ENCODE results near the gene CHCHD3.
"Not testable (repeated sequence)": the region's sequence is repeated elsewhere in the genome, so short reads cannot be mapped to it uniquely, and the experiment has no call there.

The CHCHD3 gene

GRCh38 chr7:133001727-133002126, 80.2 kb downstream of the CHCHD3 start:
- DNase-seq (ENCODE audit: low read depth): no peak

DNA sequence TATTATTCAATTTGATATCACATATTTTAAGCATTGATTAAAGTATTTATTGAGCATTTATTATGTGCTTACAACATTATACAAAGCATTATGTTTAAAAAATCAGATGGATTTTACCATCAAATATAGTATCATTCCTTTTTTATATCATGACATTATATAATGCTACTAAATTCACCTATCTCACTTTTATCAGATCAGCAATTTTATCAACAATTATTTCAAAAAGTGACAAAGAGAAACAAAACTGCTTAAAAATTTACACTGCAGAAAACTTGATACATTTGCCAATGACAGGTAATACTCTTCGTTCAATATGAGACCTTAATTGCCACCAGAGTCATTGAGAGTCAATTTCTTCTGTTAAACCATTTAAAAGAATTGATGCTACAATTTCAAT, 82.0 kb downstream of the CHCHD3 start:
- DNase-seq (ENCODE audit: low read depth): no peak

DNA sequence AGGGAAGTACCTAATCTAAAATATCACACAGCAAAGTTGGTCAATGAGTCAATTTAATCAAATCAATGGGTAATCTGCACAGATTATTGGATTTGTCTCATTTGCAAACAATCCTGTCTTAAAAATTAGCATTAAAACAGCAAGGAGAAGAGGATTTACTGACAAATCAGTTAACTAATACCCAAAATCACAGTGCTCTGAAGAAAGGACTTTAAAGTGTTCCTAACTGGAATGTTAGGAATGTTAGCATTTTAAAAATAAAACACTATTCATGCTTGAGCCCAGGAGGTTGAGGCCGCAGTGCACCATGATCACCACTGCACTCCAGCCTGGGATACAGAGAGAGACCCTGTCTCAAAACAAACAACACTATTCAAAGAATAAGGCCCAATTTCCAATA, 83.1 kb downstream of the CHCHD3 start:
- no peak for DNase-seq (ENCODE audit: low read depth)

DNA sequence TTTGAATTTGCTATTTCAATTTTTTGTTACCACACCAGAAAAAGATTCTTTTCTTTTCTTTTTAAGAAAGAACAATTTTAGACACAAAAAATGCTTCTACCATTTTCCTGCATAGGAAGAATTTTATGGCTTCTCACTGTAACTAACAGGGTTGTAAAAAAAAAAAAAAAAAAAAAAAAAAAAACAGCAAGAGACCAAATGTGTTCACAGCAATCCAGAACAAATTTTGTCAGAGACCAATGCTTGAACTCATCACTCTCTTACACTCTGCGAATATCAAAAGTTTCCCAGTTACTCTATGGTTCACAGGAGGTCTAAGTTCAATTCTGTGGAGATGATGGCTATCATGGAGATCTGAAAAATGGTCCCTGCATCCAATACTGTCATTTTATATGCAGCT, 84.4 kb downstream of the CHCHD3 start:
- DNase-seq (ENCODE audit: low read depth): no peak

GRCh38 chr7:132996581-132997242, 85.2 kb downstream of the CHCHD3 start:
- no peak for DNase-seq (ENCODE audit: low read depth)

DNA sequence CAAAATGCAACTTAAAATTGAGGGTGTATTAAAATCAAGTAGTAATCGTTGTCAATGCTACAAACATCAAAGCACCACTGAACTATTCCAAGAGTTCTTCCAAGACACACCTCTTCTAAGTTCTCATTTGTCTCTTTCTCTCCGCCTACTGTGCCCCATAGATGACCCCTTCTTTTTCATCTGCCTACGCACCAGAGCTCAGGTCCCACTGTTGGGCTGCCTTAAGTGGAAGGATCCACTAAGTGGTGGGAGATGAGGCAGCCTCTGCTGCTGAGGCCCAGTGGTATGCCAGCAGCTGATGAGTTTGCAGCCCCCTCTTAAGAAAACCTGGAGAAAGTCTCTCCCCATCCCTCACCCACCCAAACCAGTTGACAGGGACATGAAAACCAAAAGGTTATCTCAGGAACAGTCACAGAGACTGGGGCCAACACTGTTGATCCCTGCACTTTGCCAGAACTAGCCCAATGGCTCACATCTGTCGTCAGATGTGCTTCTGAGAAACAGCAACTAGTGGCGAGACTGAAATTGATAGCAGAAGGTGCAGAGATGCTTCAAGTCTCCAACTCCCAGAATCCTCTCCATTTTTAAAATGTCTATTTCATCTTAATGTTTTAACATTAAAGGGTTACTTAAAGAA, 88.4 kb downstream of the CHCHD3 start:
- no peak for DNase-seq (ENCODE audit: low read depth)

DNA sequence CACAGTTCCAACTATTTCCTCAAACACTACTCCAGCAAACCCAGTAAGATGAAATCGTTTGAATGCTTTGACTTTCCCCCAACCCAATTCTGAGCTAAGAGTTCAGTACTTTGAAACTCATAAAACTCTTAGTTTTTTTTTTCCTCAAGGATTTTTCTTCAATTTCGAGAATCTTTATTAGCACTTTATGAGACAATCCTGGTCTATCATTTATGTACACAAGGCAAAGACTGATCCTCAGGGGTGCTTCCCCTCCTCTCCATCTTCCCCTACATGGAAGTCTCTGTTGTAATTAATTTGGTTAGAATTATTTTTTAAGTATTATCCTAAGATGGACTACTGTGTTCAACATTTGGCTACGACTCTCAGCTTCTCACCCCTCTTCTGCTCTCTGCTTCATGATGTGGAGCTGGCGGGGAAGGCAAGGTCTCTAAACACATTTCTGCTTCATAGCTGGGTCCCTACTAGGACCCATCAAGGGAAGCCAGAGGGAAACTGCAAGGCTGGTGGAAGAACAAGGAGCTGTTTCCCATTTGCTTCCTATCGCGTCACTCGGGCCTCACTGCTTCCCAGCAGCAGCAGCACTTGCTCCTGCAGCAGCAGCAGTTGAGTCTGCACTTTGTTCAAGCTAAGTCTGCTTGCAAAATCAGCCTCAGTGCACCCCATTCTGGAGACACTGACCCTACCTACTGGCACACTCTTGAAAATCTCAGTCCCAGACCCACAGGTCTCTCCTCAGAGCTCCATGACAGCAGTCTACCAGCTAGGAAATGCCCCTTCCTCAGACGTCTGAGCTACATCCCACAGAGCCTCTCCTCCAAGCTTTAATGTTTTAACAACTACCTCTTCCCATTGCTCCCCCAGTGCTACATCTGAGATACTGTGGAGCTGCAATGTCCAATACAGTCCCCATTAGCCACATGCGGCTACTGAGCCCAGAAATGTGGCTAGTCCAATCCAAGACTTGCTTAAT, 90.0 kb downstream of the CHCHD3 start:
- DNase-seq (ENCODE audit: low read depth): no peak

DNA sequence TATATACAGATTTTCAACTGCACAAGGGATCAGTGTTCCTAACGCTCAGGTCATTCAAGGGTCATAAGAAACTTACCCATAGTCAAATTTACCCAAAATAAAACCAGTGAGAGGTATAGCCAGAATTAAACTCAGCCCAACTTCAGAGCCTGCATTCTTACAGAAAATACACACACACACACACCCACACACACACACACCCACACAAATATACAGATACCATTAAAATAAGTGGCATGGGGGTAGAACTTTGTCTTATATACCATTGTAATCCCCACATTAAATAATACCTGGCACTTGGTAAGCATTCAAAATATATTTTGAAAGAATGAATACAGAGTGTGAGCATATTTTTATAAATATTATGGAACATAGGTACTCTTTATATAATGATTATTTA, 93.8 kb downstream of the CHCHD3 start:
- no peak for DNase-seq (ENCODE audit: low read depth)

GRCh38 chr7:132980402-132980801, 101.5 kb downstream of the CHCHD3 start:
- DNase-seq (ENCODE audit: low read depth): no peak

DNA sequence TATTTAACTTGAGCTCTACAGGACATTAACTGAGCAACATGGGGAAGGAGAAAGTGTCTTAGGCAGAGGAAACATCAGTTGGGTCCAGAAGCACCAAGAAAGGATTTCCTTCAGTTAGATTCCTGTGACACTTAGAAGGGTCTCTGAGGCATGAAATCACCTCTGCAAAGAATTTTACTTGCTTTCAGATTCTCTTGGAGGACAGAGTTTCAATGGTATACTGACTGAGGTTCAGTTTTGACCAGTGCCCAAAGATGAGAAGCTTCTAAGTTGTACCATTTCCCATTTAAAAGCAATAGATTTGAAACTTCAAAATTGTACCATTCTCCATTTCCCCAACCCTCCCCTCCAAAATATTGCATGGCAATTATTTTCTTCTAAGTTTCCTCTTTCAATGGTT, 102.4 kb downstream of the CHCHD3 start:
- DNase-seq (ENCODE audit: low read depth): no peak

GRCh38 chr7:132977234-132977633, 104.7 kb downstream of the CHCHD3 start:
- no peak for DNase-seq (ENCODE audit: low read depth)

GRCh38 chr7:132972745-132973144, 109.1 kb downstream of the CHCHD3 start:
- no peak for DNase-seq (ENCODE audit: low read depth)

GRCh38 chr7:132970257-132970656, 111.6 kb downstream of the CHCHD3 start:
- DNase-seq (ENCODE audit: low read depth): no peak

DNA sequence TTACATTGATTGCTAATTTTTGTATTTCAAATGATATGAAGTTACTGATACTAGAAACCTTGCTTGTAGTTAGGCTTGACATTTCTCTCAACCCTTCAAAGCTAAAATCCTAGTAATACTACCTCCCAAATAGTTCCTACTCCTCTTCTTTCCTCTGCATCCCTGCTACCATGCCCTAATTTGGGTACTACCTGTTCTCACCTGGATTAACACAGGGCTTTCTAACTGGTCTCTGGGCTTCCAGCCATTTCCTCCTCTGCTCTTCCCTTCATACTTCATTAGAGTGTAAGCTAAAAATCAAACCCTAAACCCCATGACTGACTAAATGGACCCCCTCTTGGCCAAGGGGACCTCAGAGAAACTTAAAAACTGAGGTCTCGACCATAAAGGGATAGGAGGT, 112.4 kb downstream of the CHCHD3 start:
- no peak for DNase-seq (ENCODE audit: low read depth)

DNA sequence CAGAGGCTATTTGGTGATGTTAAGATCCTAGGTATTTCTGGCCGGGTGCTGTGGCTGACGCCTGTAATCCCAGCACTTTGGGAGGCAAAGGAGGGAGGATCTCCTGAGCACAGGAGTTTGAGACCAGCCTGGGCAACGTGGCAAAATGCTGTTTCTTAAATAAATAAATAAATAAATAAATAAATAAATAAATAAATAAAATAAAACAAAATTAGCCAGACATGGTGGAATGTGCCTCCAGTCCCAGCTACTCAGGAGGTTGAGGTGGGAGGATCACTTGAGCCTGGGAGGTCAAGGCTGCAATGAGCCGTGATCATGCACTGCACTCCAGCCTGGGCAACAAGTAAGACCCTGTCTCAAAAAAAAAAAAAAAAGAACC, 114.4 kb downstream of the CHCHD3 start:
- DNase-seq (ENCODE audit: low read depth): not testable (repeated sequence)

DNA sequence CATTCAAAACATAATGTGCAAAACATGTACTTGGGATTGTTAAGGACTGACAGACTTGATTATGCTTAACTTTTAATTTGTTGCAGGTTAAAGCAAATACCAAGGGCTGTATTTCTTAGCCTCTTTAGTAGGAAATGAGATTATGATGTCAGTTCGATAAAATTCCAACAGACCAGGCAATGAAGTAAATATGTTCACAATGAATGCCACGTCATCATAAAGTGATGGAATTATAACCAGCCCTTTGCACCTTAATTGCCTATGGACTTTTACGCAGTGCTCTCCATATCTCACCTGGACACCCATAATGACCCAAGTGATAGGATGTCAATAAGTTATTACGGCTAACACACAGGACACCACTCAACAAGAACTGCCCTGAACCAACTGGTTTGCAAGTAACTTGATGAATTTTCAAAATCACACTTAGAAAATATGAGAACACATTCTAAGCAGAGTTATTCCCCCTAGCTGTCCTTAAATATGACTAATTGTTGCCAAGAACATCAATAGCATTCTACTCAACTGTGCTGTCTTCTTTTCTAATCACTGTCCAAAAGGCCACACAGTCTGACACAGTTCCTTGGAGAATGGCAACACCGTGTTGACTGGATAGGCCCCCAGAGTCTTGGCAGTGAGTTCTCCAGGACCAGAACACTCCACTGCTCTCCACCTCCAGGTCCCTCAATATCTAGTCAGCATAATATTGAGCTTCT, 115.0 kb downstream of the CHCHD3 start:
- no peak for DNase-seq (ENCODE audit: low read depth)

DNA sequence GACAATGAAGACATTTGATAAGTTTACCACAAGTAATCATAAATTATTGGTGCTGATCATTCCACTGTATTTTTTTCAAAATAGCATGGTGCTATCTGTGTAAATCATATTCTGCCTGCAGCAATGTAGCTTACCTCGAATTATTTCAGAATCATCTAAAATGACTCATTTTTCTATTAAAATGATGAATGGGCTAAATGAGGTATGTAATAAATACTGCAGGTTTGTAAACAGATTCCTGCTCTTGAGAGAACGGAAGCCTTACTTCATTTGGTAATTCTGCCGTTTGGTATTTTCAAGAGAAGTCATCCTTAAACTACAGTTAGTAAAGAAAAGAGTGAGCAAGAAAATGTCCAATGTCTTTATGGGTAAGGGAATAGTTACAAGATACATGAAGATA, 115.9 kb downstream of the CHCHD3 start:
- no peak for DNase-seq (ENCODE audit: low read depth)

DNA sequence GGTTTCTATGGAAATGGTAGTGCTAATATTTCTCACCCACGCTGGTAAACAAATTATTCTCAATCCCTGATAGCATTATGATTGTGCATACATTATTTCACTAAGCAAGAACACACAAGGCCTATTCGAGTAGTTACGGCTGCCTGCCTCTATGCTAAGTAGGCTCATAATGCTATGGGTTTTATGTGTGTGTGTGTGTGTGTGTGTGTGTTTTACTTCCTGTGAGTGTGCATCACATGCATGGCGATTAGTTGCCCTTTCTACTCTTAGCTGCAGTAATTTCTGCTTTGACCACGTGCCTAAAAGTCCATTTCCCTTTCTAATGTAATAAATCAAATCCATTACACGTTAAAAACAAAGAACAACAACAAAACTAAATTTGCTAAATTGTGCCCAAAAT, 117.0 kb downstream of the CHCHD3 start:
- no peak for DNase-seq (ENCODE audit: low read depth)

DNA sequence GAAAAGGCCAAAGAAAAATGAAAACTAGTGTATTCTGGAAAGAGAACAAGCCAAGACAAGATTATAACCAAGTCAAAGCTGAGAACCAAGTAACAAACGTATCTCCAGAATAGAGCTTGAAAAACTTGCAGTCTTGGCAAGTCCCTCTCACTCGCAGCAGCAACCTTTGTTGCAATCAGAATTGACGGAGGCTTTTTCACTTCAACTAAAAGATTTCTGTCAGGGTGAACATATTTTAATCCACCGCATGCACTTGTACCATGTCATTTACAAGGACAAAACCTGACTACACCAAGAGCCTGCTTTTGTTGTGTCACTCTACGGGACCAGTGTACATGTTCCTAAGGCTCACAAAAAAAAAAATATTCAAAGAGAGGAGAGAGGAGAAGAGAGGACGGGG, 122.0 kb downstream of the CHCHD3 start:
- DNase-seq (ENCODE audit: low read depth): no peak

DNA sequence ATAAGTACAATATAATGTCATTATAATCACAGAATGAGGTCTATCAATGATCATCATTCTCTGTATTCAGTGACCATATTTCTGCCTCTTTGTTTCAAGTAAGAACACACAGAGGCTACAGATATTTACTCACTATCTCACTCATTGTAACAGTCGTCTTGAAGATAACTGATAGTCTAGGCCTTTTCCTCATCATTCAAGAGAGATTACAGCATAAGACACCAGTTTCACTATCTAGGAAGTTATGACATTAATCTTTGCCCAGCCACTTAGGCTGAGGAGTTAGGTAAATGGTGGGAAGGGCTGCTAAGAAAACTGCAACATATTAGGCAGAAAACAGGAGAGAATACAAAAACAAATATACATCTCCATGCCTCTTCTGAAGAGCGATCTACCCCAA, 125.3 kb downstream of the CHCHD3 start:
- DNase-seq (ENCODE audit: low read depth): no peak

GRCh38 chr7:132953468-132953867, 128.4 kb downstream of the CHCHD3 start:
- DNase-seq (ENCODE audit: low read depth): no peak

- no peak for DNase-seq (ENCODE audit: low read depth)
These were observed 131.2 kb downstream of the CHCHD3 start for GRCh38 chr7:132950725-132951124.

Measured in activated T-helper 9 cell treated with anti-CD3 and anti-CD28 coated beads, Interleukin-2, amount 50 U/mL, for 16 hours (primary cell).